Ectodermal cell (in vitro differentiated cells): ENCODE results near the gene PIP5K1B.

Experiments
- H3K27ac ChIP-seq: 2 replicates; pipeline ENCODE4 v1.7.0; 2013; ENCODE audit warnings: mild to moderate bottlenecking, low read depth, low read length; ENCODE audit not compliant: insufficient read depth, poor library complexity, severe bottlenecking
- H3K27me3 ChIP-seq: 2 replicates; pipeline ENCODE4 v1.7.0; 2013; ENCODE audit warnings: mild to moderate bottlenecking, low read length; ENCODE audit not compliant: insufficient read depth, control insufficient read depth, poor library complexity, severe bottlenecking
- H3K36me3 ChIP-seq: one replicate; pipeline ENCODE4 v1.7.0; 2013; ENCODE audit warnings: low read length; ENCODE audit not compliant: control insufficient read depth, insufficient read depth
- H3K4me1 ChIP-seq: one replicate; pipeline ENCODE4 v1.7.0; 2013; ENCODE audit warnings: low read length; ENCODE audit not compliant: control insufficient read depth, insufficient read depth
- H3K4me3 ChIP-seq: 2 replicates; pipeline ENCODE4 v1.7.0; 2013; ENCODE audit warnings: low read depth, low read length, control low read depth; ENCODE audit not compliant: insufficient read depth
- H3K9me3 ChIP-seq: 2 replicates; pipeline ENCODE4 v1.7.0; 2013; ENCODE audit warnings: mild to moderate bottlenecking, low read length, moderate library complexity; ENCODE audit not compliant: control insufficient read depth
- WGBS, 2 experiments: methylation state at CpG; one replicate each; pipeline ENCODE4 v1.1.7; 2013; ENCODE audit warnings: missing lambda C conversion rate in 2 of 2; 5-methylcytosine and 5-hydroxymethylcytosine counted together

PIP5K1B gene

DNA sequence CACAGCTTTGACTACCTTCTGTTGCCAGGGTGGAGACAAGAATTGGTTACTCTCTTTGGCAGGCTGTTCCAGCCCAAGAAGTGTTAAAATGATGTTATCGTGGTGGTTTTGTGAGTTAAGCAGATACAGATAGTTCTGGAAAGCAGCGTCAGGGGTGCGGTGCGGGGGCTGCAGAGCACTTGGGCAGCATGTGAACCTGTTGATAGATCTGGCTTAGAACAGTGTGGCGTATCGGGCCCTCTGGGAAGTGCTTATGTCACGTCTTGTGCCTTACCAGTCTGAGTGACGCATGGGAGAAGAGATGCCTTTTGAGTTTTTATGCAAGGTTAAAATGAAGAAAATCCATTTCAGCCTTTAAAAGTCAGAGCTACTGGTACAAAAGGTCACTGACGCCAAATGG is 156.4 kb downstream of the PIP5K1B start:
- H3K9me3 ChIP-seq: no peaks in the 10 kb centered on the region
- 88 to 89% methylated on average over 9 of the region's 9 CpGs for WGBS, 2 experiments
- H3K36me3 ChIP-seq: no peaks in the 10 kb centered on the region
- no peak overlapping the region for H3K4me3 ChIP-seq
- H3K4me1 ChIP-seq: no peaks in the 10 kb centered on the region
- no peak overlapping the region for H3K27ac ChIP-seq
- no peaks in the 10 kb centered on the region for H3K27me3 ChIP-seq

DNA sequence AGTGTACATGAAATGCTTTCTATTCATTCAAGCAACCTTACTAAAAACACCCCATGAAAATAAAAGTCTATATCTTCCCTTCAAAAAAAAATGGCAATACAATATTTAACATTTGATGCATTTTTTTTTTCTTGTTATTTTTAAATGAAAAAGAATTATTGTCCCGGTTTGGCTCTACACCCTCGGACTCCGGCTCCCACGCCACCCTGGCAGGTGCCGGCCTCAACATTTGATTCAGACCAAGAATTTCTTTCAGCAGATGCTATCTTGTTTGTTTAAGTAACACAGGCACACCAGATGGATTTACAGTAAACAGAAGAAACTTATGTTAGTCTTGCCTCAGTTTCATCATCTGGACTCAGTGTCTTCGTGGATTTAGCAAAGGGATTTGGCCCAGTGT is 162.0 kb downstream of the PIP5K1B start:
- H3K27ac ChIP-seq: no peak overlapping the region
- WGBS, 2 experiments: 94 to 98% methylated on average over 6 of the region's 6 CpGs
- H3K9me3 ChIP-seq: no peaks in the 10 kb centered on the region
- H3K4me3 ChIP-seq: no peak overlapping the region
- no peaks in the 10 kb centered on the region for H3K36me3 ChIP-seq
- no peaks in the 10 kb centered on the region for H3K27me3 ChIP-seq
- H3K4me1 ChIP-seq: peaks cover 14% of the 10 kb centered on the region

DNA sequence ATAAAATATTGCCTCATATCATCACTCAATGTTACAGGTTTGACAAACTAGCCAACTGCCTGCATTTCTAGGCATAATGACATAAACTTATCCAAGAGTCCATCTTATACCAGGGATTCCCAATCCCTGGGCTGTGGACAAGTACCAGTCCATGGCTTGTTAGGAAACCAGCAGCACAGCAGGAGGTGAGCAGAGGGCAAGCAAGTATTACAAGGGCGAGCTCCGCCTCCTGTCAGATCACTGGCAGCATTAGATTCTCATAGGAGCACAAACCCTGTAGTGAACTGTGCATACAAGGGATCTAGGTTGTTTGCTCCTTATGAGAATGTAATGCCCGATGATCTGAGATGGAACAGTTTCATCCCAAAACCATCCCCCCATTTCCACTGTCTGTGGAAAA is 164.0 kb downstream of the PIP5K1B start:
- 71 to 89% methylated on average over 3 of the region's 3 CpGs for WGBS, 2 experiments
- no peaks in the 10 kb centered on the region for H3K9me3 ChIP-seq

DNA sequence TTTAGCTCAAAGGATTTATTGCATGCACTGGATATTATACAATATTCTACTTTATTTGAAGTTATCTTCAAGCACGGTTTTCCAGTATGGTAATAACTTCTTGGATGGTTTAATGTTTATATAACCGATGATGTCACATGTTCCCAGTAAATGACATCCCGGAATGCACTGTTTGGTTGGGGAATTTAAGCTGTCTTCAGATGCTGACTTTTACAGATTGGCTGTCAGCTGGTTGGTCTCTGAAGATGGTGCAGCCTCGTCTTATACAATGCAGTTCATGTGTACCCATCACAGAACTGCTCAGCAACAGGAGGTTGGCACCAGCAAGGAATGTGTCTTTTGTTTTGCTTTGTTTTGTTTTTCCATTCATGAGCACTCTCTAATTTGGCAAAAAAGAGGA is 165.0 kb downstream of the PIP5K1B start:
- H3K4me3 ChIP-seq: no peak overlapping the region
- H3K4me1 ChIP-seq: peaks cover 20% of the 10 kb centered on the region
- WGBS, 2 experiments: 88 to 92% methylated on average over 4 of the region's 4 CpGs
- no peak overlapping the region for H3K27ac ChIP-seq
- no peaks in the 10 kb centered on the region for H3K27me3 ChIP-seq
- H3K36me3 ChIP-seq: no peaks in the 10 kb centered on the region
- no peaks in the 10 kb centered on the region for H3K9me3 ChIP-seq

More for the DNA sequence above, 164.0 kb downstream of the PIP5K1B start:
- Histone ChIP-seq H3K36me3 (no peaks in the 10 kb centered on the region), H3K4me3 (no peak overlapping the region), H3K27ac (no peak overlapping the region), H3K4me1 (peaks cover 20% of the 10 kb centered on the region), H3K27me3 (no peaks in the 10 kb centered on the region)

GRCh38 chr9:68871236-68871635 is 166.2 kb downstream of the PIP5K1B start:
- H3K36me3 ChIP-seq: no peaks in the 10 kb centered on the region
- H3K4me1 ChIP-seq: peaks cover 20% of the 10 kb centered on the region
- no peak overlapping the region for H3K4me3 ChIP-seq
- H3K27ac ChIP-seq: no peak overlapping the region
- WGBS, 2 experiments: 90 to 94% methylated on average over 3 of the region's 3 CpGs
- no peaks in the 10 kb centered on the region for H3K27me3 ChIP-seq
- H3K9me3 ChIP-seq: no peaks in the 10 kb centered on the region

DNA sequence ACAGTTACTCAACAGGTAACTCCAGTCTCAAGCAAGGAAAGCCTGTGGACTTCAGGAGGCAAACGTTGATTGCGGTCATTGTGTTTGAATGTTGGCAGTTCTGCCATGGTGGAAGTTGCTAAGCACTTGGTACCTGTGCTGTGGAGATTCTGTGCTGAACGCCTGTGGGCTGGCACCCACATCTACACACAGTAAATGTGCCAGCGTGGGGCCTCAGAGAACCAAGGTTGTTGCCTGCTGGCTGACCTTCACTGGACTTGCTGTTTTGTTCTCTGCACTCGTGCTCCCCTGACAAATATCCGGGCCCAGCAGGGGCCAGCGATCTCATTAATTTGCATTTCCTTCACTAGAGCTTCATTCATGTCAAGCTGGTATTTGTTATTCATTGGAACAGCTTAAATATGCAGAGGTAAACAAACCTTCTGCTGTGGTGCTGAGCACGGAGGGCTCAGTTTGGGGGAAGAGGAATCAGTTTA is 167.0 kb downstream of the PIP5K1B start:
- Histone ChIP-seq H3K4me3 (no peak overlapping the region), H3K4me1 (peaks cover 20% of the 10 kb centered on the region), H3K27ac (no peak overlapping the region)

GRCh38 chr9:68873179-68873578 is 168.1 kb downstream of the PIP5K1B start:
- Histone ChIP-seq H3K4me3 (no peak overlapping the region), H3K9me3 (no peaks in the 10 kb centered on the region), H3K36me3 (no peaks in the 10 kb centered on the region), H3K4me1 (peaks cover 20% of the 10 kb centered on the region), H3K27ac (no peak overlapping the region), H3K27me3 (no peaks in the 10 kb centered on the region)
- 90 to 91% methylated on average over 6 of the region's 6 CpGs for WGBS, 2 experiments

More for the DNA sequence above, 167.0 kb downstream of the PIP5K1B start:
- Histone ChIP-seq H3K27me3 (no peaks in the 10 kb centered on the region), H3K36me3 (no peaks in the 10 kb centered on the region), H3K9me3 (no peaks in the 10 kb centered on the region)
- 3% methylated on average over 8 of the region's 8 CpGs for WGBS, 2 experiments

DNA sequence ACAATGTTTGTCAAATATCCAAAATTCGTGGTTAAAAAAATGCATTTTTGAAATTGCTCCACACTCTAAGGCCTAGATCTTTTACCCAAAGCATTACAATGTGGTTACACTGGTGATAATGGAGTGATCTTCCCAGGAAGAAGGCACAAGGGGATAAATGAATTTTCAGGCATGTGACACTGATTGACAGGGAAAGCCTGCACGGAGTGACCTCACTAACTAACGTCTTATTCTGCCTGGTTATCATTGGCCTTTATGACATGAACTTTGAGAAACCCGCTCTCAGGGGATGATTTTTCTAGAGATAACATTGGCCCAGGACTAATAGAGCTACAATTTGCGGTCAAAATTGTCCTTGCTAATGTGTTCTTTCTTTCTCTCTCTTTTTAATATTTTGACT is 171.2 kb downstream of the PIP5K1B start:
- WGBS, 2 experiments: 89 to 91% methylated on average over 4 to 5 of the region's 5 CpGs
- Histone ChIP-seq H3K4me3 (no peak overlapping the region), H3K9me3 (no peaks in the 10 kb centered on the region), H3K4me1 (peaks cover 9% of the 10 kb centered on the region), H3K27ac (no peak overlapping the region), H3K27me3 (no peaks in the 10 kb centered on the region), H3K36me3 (no peaks in the 10 kb centered on the region)

- H3K27ac ChIP-seq: no peak overlapping the region
- WGBS, 2 experiments: 0 to 63% methylated on average over 1 to 3 of the region's 3 CpGs
- no peak overlapping the region for H3K4me3 ChIP-seq
- no peaks in the 10 kb centered on the region for H3K36me3 ChIP-seq
- H3K27me3 ChIP-seq: no peaks in the 10 kb centered on the region
- peaks cover 9% of the 10 kb centered on the region for H3K4me1 ChIP-seq
- H3K9me3 ChIP-seq: no peaks in the 10 kb centered on the region
Observed at GRCh38 chr9:68876681-68877080, 171.6 kb downstream of the PIP5K1B start.

- Histone ChIP-seq H3K36me3 (no peaks in the 10 kb centered on the region), H3K4me3 (no peak overlapping the region), H3K27me3 (no peaks in the 10 kb centered on the region), H3K9me3 (no peaks in the 10 kb centered on the region), H3K4me1 (peaks cover 5% of the 10 kb centered on the region), H3K27ac (no peak overlapping the region)
Observed at GRCh38 chr9:68877219-68877618, 172.2 kb downstream of the PIP5K1B start.

DNA sequence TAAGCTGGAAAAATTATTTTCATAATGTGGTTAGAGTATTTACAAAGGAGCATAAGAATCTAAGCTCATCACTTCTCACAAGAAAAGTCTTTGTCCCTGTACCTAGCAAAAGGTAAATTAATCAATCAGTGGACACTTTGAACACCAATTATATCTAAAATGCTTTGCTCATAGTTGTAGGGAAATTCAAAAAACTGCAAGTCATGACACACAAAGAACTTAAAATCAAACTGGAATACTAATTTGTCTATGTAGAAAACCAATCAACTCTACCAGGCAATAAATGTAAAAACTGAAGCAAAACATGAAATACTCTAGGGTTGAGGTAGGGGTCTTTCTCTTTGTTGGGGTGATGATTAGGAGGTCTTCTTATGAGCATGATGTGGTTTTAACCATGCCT is 173.4 kb downstream of the PIP5K1B start:
- Histone ChIP-seq H3K9me3 (no peaks in the 10 kb centered on the region), H3K36me3 (no peaks in the 10 kb centered on the region), H3K27ac (no peak overlapping the region), H3K4me3 (no peak overlapping the region), H3K4me1 (no peaks in the 10 kb centered on the region), H3K27me3 (no peaks in the 10 kb centered on the region)
